ENCODE results near the gene CDKN1C.

CDKN1C gene

GRCh38 chr11:2931771-2932738, 46.5 kb upstream of the CDKN1C start (continued):
- no peak for TF ChIP-seq ZNF404 (tag by site-specific recombination; IDR thresholded peaks at IDR 0.05)

GRCh38 chr11:2931420-2931746, 45.8 kb upstream of the CDKN1C start:
- H3K36me3 ChIP-seq (ENCODE audit: control insufficient read depth in 2 of 2, insufficient read depth in 1 of 2, low read length in 2 of 2) = no peaks in the 10 kb centered on the region
- no peak overlapping the region for H3K4me3 ChIP-seq (ENCODE audit: low read depth, low read length)
- no peak overlapping the region for H3K27ac ChIP-seq (ENCODE audit: extremely low read depth, low read depth, low read length)
- H3K9me3 ChIP-seq (ENCODE audit: control insufficient read depth, insufficient read depth, low read depth, low read length) = no peaks in the 10 kb centered on the region
- H3K4me1 ChIP-seq (ENCODE audit: control insufficient read depth, insufficient read depth, low read length) = no peaks in the 10 kb centered on the region
- ChIA-PET POLR2A (no interaction called here), CTCF (interaction anchor here (0.7 to 1.6 kb wide), 2 partner anchors 13 to 160 kb away, joined by 3 to 8 read pairs; no protein-coding TSS in a partner anchor)
- TF ChIP-seq ZBTB8A (tag by site-specific recombination; IDR thresholded peaks at IDR 0.05) (peak; percentile 48), ZNF324 (tag by site-specific recombination; IDR thresholded peaks at IDR 0.05) (no peak), SP3 (tag by site-specific recombination; IDR thresholded peaks at IDR 0.05) (no peak), ZXDB (tag by site-specific recombination; IDR thresholded peaks at IDR 0.05) (no peak)

- no peaks in the 10 kb centered on the region for H3K36me3 ChIP-seq (ENCODE audit: control insufficient read depth in 2 of 2, insufficient read depth in 1 of 2, low read length in 2 of 2)
- ChIA-PET POLR2A (interaction anchor here (1.6 to 2.3 kb wide), 4 partner anchors 38 to 397 kb away, joined by 3 to 22 read pairs (median 13); partner anchors contain the start of gene NAP1L4), CTCF (interaction anchor here (0.6 to 3.7 kb wide), 16 partner anchors 11 to 398 kb away, joined by 3 to 25 read pairs (median 8); no protein-coding TSS in a partner anchor)
- peak overlapping the region; percentile 2; the same call in 1 of the 2 replicates for H3K4me3 ChIP-seq (ENCODE audit: low read depth, low read length)
- no peaks in the 10 kb centered on the region for H3K4me1 ChIP-seq (ENCODE audit: control insufficient read depth, insufficient read depth, low read length)
- H3K9me3 ChIP-seq (ENCODE audit: control insufficient read depth, insufficient read depth, low read depth, low read length) = no peaks in the 10 kb centered on the region
- no peak overlapping the region for H3K27ac ChIP-seq (ENCODE audit: extremely low read depth, low read depth, low read length)
- TF ChIP-seq ZSCAN4 (tag by site-specific recombination; IDR thresholded peaks at IDR 0.05) (no peak), PRDM10 (tag by site-specific recombination; IDR thresholded peaks at IDR 0.05) (no peak), ZNF580 (tag by site-specific recombination; IDR thresholded peaks at IDR 0.05) (no peak), ZNF510 (tag by site-specific recombination; IDR thresholded peaks at IDR 0.05; ENCODE audit: insufficient replicate concordance) (no peak), ZNF776 (tag by site-specific recombination; IDR thresholded peaks at IDR 0.05; ENCODE audit: borderline replicate concordance) (no peak), ZNF155 (tag by site-specific recombination; IDR thresholded peaks at IDR 0.05) (no peak), ZNF449 (tag by site-specific recombination; IDR thresholded peaks at IDR 0.05) (peak; percentile 48; the same call in 1 of the 2 replicates), ZNF398 (tag by site-specific recombination; IDR thresholded peaks at IDR 0.05) (no peak), SETDB1 (IDR thresholded peaks at IDR 0.05; ENCODE audit: insufficient read length, low read length) (no peak), RBAK (tag by site-specific recombination; IDR thresholded peaks at IDR 0.05) (no peak), SP3 (tag by site-specific recombination; IDR thresholded peaks at IDR 0.05) (no peak), ZNF324 (tag by site-specific recombination; IDR thresholded peaks at IDR 0.05) (no peak), PBX3 (CRISPR knock-in tag; IDR thresholded peaks at IDR 0.05) (no peak), ZNF221 (tag by site-specific recombination; IDR thresholded peaks at IDR 0.05; ENCODE audit: borderline replicate concordance) (no peak), ZNF2 (tag by site-specific recombination; IDR thresholded peaks at IDR 0.05) (peak; percentile 83), YY1 (tag by site-specific recombination; IDR thresholded peaks at IDR 0.05) (no peak), GLIS2 (tag by site-specific recombination; IDR thresholded peaks at IDR 0.05) (peak; percentile 19; the same call in 1 of the 2 replicates)
Observed at GRCh38 chr11:2930704-2931419, 45.3 kb upstream of the CDKN1C start.
